Sigmoid colon (tissue), 4 donors: ENCODE results near the gene NMUR1.

Experiments
- CTCF ChIP-seq, 4 experiments: fragments of 450-650 bp in 3 of 4; fragments of 200-600 bp in 1 of 4; IDR thresholded peaks; one replicate each; pipeline ENCODE4 v1.5.1; 2016 to 2019; ENCODE audit warnings: antibody characterized with exemption in 4 of 4, mild to moderate bottlenecking in 3 of 4, moderate library complexity in 2 of 4
- POLR2A ChIP-seq, 2 donors: fragments of 450-650 bp; IDR thresholded peaks; one replicate each; pipeline ENCODE4 v1.6.1; 2016; ENCODE audit warnings: antibody characterized with exemption in 2 of 2, mild to moderate bottlenecking in 2 of 2, moderate library complexity in 2 of 2
- POLR2AphosphoS5 ChIP-seq, 4 donors: sonication (generic); formaldehyde crosslinking; IDR thresholded peaks; one replicate each; pipeline ENCODE4 v1.6.1; 2017; ENCODE audit warnings: antibody characterized with exemption in 4 of 4

- TF ChIP-seq CTCF (IDR thresholded peaks at IDR 0.05), result no peak
- no peak for TF ChIP-seq POLR2AphosphoS5 (IDR thresholded peaks at IDR 0.05)
- TF ChIP-seq POLR2A (IDR thresholded peaks at IDR 0.05), result no peak
Measured at GRCh38 chr2:231579560-231579959, 49.3 kb upstream of the NMUR1 start.
